ENCODE results near the gene ZNF491. TPM values are rescaled to one million over a fixed set of nuclear protein-coding genes. Genes with fewer than 3 reads are reported as not detected.

The ZNF491 gene
- total and polyA plus RNA-seq, 2 of the 8 experiments (the other 6 are each of a cell fraction or from before 2014, with no cell fraction given): 0.18 to 0.78 TPM

GRCh38 chr19:11759805-11760204, 38.5 kb upstream of the ZNF491 start:
- Histone ChIP-seq H4K20me1 (replicated peaks in 1 of 2; ENCODE audit: control insufficient read depth in 1 of 2, insufficient read depth in 2 of 2, low read length in 2 of 2) (no peaks in the 10 kb centered on the region), H3K9me3 (ENCODE audit: insufficient read depth in 2 of 2, low read depth in 1 of 2, low read length in 1 of 2) (peaks cover 17 to 29% of the 10 kb centered on the region in 2 experiments), H2AFZ (ENCODE audit: low read length) (no peak overlapping the region), H4K5ac (ENCODE audit: insufficient read length, low read depth, low read length) (no peak overlapping the region), H3K4me2 (ENCODE audit: insufficient read depth in 1 of 2, low read depth in 2 of 2, low read length in 2 of 2) (no peak overlapping the region), H3K79me1 (ENCODE audit: low read depth, low read length) (no peaks in the 10 kb centered on the region), H2BK20ac (ENCODE audit: low read length) (no peak overlapping the region), H2BK5ac (ENCODE audit: low read depth, low read length) (no peak overlapping the region), H3K9ac (replicated peaks in 1 of 4; ENCODE audit: extremely low read depth in 1 of 4, low read depth in 3 of 4, low read length in 3 of 4) (no peak overlapping the region), H2BK120ac (replicated peaks; ENCODE audit: low read depth, low read length) (no peak overlapping the region), H4K91ac (replicated peaks; ENCODE audit: insufficient read length, low read length) (no peak overlapping the region), H3K14ac (ENCODE audit: insufficient read length) (no peak overlapping the region), H3K23ac (ENCODE audit: insufficient read length) (no peak overlapping the region), H3K36me3 (ENCODE audit: control insufficient read depth in 2 of 4, insufficient read depth in 4 of 4, low read length in 3 of 4) (no peaks in the 10 kb centered on the region), H3K4me1 (replicated peaks in 1 of 4; ENCODE audit: control insufficient read depth in 3 of 4, insufficient read depth in 4 of 4, low read length in 3 of 4) (no peaks in the 10 kb centered on the region), H3K23me2 (ENCODE audit: low read depth, low read length) (no peaks in the 10 kb centered on the region), H3K18ac (ENCODE audit: extremely low read depth, low read length) (no peak overlapping the region), H3K4ac (replicated peaks; ENCODE audit: insufficient read length, low read depth, low read length) (no peak overlapping the region), H2AK5ac (ENCODE audit: low read depth, low read length) (no peak overlapping the region), H2BK15ac (ENCODE audit: low read length) (no peak overlapping the region), H3K4me3 (ENCODE audit: extremely low read depth in 1 of 4, insufficient read depth in 2 of 4, low read depth in 3 of 4, low read length in 4 of 4) (no peak overlapping the region), H2BK12ac (ENCODE audit: low read depth, low read length) (no peak overlapping the region), H3K79me2 (ENCODE audit: control insufficient read depth in 1 of 2, insufficient read depth in 2 of 2, low read length in 2 of 2) (no peaks in the 10 kb centered on the region), H4K8ac (ENCODE audit: extremely low read depth, insufficient read depth, low read length) (no peak overlapping the region), H3K56ac (replicated peaks; ENCODE audit: insufficient read length, low read depth, low read length) (no peak overlapping the region), H3K27me3 (replicated peaks in 1 of 4; ENCODE audit: control insufficient read depth in 3 of 4, extremely low read depth in 1 of 4, insufficient read depth in 3 of 4, low read length in 3 of 4) (no peaks in the 10 kb centered on the region), H3K27ac (ENCODE audit: low read depth, low read length) (no peak overlapping the region)
- ChIA-PET POLR2A (ENCODE audit: partially characterized antibody) (no interaction called here), CTCF (ENCODE audit: partially characterized antibody) (no interaction called here)
- FAIRE-seq (no peak), DNase-seq (ENCODE audit: low read depth in 1 of 2, low spot score in 2 of 2) (no peak)
- TF ChIP-seq CREB1 (IDR thresholded peaks at IDR 0.05) (no peak), CBX5 (IDR thresholded peaks at IDR 0.05; ENCODE audit: low read depth, low read length) (no peak), RBBP5 (IDR thresholded peaks at IDR 0.05; ENCODE audit: borderline replicate concordance, low read depth, low read length) (no peak), TBP (IDR thresholded peaks at IDR 0.05; ENCODE audit: low read depth, low read length) (no peak), EGR1 (IDR thresholded peaks at IDR 0.05; ENCODE audit: borderline replicate concordance, low read depth, low read length) (no peak)
- 83% methylated on average over 7 of the region's 7 CpGs; no CpG with 5 or more reads in 1 of the 2 experiments for WGBS, 2 experiments (ENCODE audit: extremely low coverage in 1 of 2, insufficient coverage in 1 of 2, insufficient read length in 1 of 2, insufficient replicate concordance in 2 of 2, low coverage in 1 of 2, low lambda C conversion rate in 2 of 2, missing lambda C conversion rate in 1 of 2)

Measured in H1 (cell line).